Cardiac fibroblast (primary cell): ENCODE measurements around the gene LRP8.
A peak's percentile ranks its signal among the peaks of the same experiment; 100 is the strongest.

Source experiments
- DNase-seq, 2 donors: peaks; one replicate each; pipeline versions ENCODE4 v3.0.0 to v3.0.0-alpha.2; 2010; ENCODE audit warnings: low read depth in 2 of 2
- H3K4me3 ChIP-seq, 2 donors: replicated peaks in 1 of 2; 1 replicate in 1 of 2; 2 replicates in 1 of 2; pipeline ENCODE4 v1.5.1; 2011; ENCODE audit warnings: low read depth in 2 of 2, low read length in 2 of 2, mild to moderate bottlenecking in 2 of 2, moderate library complexity in 1 of 2
- CTCF ChIP-seq: IDR thresholded peaks from one replicate; pipeline ENCODE4 v1.5.1; 2011; ENCODE audit warnings: low read depth, mild to moderate bottlenecking, low read length, inconsistent platforms

Gene LRP8

DNA sequence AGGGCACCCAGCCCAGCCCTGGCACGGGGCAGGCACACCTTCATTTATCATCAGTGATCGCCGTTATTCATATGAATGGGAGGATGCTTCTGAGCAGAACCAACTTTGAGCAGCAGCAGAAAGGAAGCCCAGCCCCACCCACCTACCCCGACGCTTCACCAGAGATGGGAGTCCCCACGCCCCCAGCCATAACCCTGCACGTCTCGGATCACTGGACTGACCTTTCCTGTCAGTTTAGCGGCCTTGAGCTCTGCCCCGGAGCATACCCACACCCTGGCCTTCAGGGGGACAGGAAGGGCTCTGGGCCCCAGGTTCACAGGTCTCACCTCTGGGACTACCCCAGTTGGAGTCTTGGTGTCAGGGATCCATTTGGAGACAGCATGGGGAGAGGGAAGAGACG is 18.1 kb downstream of the LRP8 start:
- no peak for DNase-seq
- H3K4me3 ChIP-seq: no peak overlapping the region
- TF ChIP-seq CTCF: no peak

GRCh38 chr1:53308506-53308905 is 19.4 kb downstream of the LRP8 start:
- no peak for DNase-seq
- no peak for TF ChIP-seq CTCF

DNA sequence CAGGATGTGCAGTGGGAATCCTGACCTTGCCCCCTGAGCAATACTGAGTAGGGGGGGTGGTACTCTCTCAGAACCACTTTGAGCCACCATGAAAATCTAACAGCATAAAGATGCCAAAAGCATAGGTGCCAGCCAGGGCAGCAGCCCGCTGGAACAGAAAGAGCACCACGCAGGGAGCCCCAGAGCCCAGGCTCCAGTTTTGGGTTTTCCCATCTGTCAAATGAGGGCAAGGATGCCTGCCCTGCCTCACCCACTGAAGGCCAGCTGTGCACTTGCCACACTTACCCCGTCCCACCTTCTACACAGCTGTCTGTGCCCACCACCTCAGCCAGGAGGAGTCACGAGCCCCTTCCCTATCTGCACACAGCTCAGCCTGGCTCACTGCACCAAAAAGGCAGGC is 20.8 kb downstream of the LRP8 start:
- no peak for DNase-seq
- H3K4me3 ChIP-seq: no peak overlapping the region
- no peak for TF ChIP-seq CTCF

More at GRCh38 chr1:53308506-53308905, 19.4 kb downstream of the LRP8 start:
- no peak overlapping the region for H3K4me3 ChIP-seq

- H3K4me3 ChIP-seq: no peak overlapping the region
- TF ChIP-seq CTCF: no peak
- peak in 1 of 2 donors; percentile 26 for DNase-seq
These were observed 21.7 kb downstream of the LRP8 start for GRCh38 chr1:53306168-53306567.

DNA sequence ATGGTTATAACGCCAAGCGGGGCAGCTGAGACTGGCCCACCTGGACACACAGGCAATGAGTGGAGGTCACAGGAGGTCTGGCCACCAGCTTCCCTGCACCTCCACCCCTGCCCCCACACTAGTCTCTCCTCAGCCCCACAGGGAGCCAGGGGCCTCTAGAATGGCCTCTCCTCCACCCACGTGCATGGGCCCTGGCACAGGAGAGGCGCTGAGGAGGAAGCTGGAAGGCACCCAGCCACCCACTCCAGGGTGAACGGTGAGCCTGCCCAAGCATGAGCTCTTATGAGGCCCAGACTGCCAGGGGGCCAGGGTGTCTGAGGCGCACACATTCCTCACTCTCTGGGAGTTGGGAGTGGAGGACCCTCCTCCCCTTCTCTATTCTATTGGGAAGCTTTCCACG is 22.2 kb downstream of the LRP8 start:
- TF ChIP-seq CTCF: no peak
- no peak for DNase-seq
- H3K4me3 ChIP-seq: no peak overlapping the region

DNA sequence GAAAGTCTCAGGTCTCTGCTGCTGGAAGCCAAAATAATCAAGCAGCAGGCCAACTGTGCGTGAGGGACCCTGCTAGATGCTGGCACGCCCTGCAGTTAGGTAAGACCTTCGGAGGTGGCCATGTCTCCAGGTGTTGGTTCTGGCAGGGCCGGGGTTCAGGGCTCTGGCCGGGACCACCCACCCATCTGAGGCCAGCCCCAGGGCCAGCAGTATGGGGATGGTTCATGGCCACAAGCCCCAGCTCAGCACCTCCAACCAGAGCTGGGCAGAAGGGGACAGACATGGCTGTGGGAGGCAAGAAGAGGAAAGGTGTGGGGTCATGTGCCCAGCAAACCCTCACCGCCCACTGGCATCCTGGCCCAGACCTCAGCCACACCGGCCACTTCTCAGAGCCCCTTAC is 23.3 kb downstream of the LRP8 start:
- no peak for DNase-seq
- no peak overlapping the region for H3K4me3 ChIP-seq
- no peak for TF ChIP-seq CTCF

GRCh38 chr1:53303726-53304515 is 23.9 kb downstream of the LRP8 start:
- H3K4me3 ChIP-seq: no peak overlapping the region
- peak in 1 of 2 donors; percentile 40 for DNase-seq
- TF ChIP-seq CTCF: no peak
